ENCODE results near the gene HS6ST1.
"Not testable (repeated sequence)": the region's sequence is repeated elsewhere in the genome, so short reads cannot be mapped to it uniquely, and the experiment has no call there.

The HS6ST1 gene

DNA sequence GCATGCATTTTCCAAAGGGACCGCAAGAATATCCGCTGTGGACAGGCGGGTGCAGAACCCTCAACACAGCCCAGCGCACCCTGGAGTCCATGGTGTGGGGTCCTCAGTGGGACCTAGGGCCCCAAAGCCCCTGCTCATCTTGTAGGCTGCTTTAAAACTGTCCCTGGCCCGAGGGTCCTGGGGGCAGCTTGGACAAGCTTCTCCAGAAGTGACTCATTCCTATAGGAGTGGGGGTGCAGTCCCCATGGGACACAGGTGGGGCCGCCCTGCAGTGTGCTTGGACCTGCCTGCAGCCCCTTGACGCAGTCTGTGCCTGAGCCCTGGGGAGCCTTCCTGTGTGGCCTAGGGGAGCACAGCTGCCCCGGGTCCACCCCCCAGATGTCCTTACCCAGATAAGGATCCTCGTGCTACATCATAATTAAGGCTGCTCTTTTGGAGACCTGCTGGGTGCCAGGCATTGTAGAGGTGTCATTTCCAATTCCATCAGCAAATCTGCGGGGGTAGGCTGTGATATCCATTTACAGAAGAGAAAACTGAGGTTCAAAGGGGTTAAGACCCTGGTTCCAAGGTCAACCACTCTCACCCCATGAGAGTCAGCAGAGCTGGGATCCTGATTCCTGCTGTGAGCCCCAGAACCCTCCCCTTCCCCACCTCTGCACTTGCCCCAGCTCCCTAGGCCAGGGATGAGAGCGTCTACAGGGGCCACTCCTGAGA, 1.7 kb upstream of the HS6ST1 start:
- peaks cover 3% of the 10 kb centered on the region for H3K27me3 Mint-ChIP-seq
- no peaks in the 10 kb centered on the region for H3K9me3 Mint-ChIP-seq
- peak overlapping the region; percentile 26 for H3K4me3 Mint-ChIP-seq
- no peaks in the 10 kb centered on the region for H3K36me3 Mint-ChIP-seq (ENCODE audit: low read depth)
- H3K4me1 Mint-ChIP-seq (ENCODE audit: low read depth) = peaks cover 24% of the 10 kb centered on the region
- H3K27ac Mint-ChIP-seq = no peak overlapping the region

GRCh38 chr2:128319631-128320191, 1.0 kb upstream of the HS6ST1 start:
- no peaks in the 10 kb centered on the region for H3K9me3 Mint-ChIP-seq
- no peaks in the 10 kb centered on the region for H3K36me3 Mint-ChIP-seq (ENCODE audit: low read depth)
- H3K27ac Mint-ChIP-seq = no peak overlapping the region
- H3K4me3 Mint-ChIP-seq = peak overlapping the region; percentile 54
- H3K4me1 Mint-ChIP-seq (ENCODE audit: low read depth) = peaks cover 31% of the 10 kb centered on the region
- peaks cover 3% of the 10 kb centered on the region for H3K27me3 Mint-ChIP-seq

DNA sequence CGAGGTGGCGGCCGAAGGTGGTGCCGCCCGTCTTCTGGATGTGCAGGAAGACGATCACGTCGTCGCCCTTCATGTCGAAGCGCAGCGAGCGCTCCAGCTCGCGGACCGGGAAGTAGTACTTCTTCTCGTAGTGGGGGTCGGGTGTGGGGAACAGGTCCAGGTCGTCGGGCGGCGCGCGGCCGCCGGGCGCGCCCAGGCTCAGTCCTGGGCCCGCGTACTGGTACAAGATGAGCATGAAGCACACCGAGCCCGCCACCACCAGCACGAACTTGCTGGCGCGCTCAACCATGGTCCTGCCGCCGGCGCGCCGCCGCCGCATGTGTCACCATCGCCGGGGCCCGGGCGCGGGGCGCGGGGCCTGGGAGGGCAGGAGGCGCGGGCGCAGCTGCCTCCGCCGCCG, 423 bp downstream of the HS6ST1 start:
- not testable (repeated sequence) for H3K27me3 Mint-ChIP-seq

GRCh38 chr2:128317899-128318225, 806 bp downstream of the HS6ST1 start:
- Mint-ChIP-seq H3K4me3 (peak overlapping the region; percentile 86), H3K4me1 (ENCODE audit: low read depth) (peaks cover 49% of the 10 kb centered on the region)
- not testable (repeated sequence) for H3K36me3 Mint-ChIP-seq (ENCODE audit: low read depth); H3K9me3 Mint-ChIP-seq; H3K27me3 Mint-ChIP-seq; H3K27ac Mint-ChIP-seq

More for the DNA sequence above, 423 bp downstream of the HS6ST1 start:
- not testable (repeated sequence) for H3K9me3 Mint-ChIP-seq; H3K27ac Mint-ChIP-seq; H3K36me3 Mint-ChIP-seq (ENCODE audit: low read depth)
- Mint-ChIP-seq H3K4me3 (peak overlapping the region; percentile 71), H3K4me1 (ENCODE audit: low read depth) (peaks cover 45% of the 10 kb centered on the region)

DNA sequence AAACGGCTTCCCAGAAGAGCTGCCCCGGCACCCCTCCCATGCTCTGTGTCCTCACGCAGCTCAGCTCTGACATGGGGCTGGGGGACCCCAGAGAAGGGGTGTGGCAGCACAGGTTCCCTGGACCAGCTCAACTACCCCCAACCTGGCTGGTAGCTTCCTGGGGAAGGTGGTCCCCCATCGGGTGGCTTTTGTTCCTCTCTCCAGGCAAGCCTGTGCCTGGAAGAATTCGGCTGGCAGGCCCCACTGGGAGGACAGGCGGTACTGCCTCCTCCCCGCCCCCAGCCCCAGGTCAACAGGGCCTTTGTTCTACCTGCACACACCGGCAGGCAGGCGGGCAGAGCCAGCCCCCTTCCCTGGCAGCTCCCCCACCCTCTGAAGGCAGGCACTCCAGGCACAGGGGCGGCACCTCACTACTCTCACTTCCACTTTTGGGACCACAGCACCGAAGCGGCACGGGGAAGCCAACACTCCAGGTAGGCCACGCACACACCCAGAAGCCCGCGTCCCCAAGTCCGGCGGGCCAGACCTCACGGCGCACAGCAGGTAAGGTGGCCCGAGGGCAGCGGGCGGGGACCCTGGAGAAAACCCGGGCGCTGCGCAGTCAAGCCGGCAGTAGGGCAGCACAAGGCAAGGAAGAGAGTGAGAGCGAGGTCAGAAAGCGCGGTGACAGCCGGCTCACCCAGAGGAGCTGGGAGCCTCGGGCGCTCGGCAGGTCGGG, 1.3 kb downstream of the HS6ST1 start:
- Mint-ChIP-seq H3K4me3 (peak overlapping the region; percentile 86), H3K36me3 (ENCODE audit: low read depth) (peaks cover 5% of the 10 kb centered on the region), H3K9me3 (no peaks in the 10 kb centered on the region), H3K4me1 (ENCODE audit: low read depth) (peaks cover 51% of the 10 kb centered on the region), H3K27ac (peak overlapping the region; percentile 72), H3K27me3 (peaks cover 3% of the 10 kb centered on the region)

GRCh38 chr2:128316777-128317180, 1.9 kb downstream of the HS6ST1 start:
- Mint-ChIP-seq H3K9me3 (no peaks in the 10 kb centered on the region), H3K36me3 (ENCODE audit: low read depth) (peaks cover 5% of the 10 kb centered on the region), H3K4me3 (peak overlapping the region; percentile 86), H3K27me3 (peaks cover 3% of the 10 kb centered on the region), H3K4me1 (ENCODE audit: low read depth) (peaks cover 57% of the 10 kb centered on the region), H3K27ac (no peak overlapping the region)

- peaks cover 5% of the 10 kb centered on the region for H3K36me3 Mint-ChIP-seq (ENCODE audit: low read depth)
- H3K4me3 Mint-ChIP-seq = peak overlapping the region; percentile 86
- no peaks in the 10 kb centered on the region for H3K9me3 Mint-ChIP-seq
- H3K27ac Mint-ChIP-seq = no peak overlapping the region
- H3K27me3 Mint-ChIP-seq = peaks cover 3% of the 10 kb centered on the region
- H3K4me1 Mint-ChIP-seq (ENCODE audit: low read depth) = peaks cover 57% of the 10 kb centered on the region
Measured at GRCh38 chr2:128315829-128316776, 2.6 kb downstream of the HS6ST1 start.

GRCh38 chr2:128315122-128315828, 3.4 kb downstream of the HS6ST1 start:
- H3K36me3 Mint-ChIP-seq (ENCODE audit: low read depth) = peaks cover 5% of the 10 kb centered on the region
- no peak overlapping the region for H3K27ac Mint-ChIP-seq
- peaks cover 59% of the 10 kb centered on the region for H3K4me1 Mint-ChIP-seq (ENCODE audit: low read depth)
- H3K27me3 Mint-ChIP-seq = no peaks in the 10 kb centered on the region
- H3K9me3 Mint-ChIP-seq = no peaks in the 10 kb centered on the region
- peak overlapping the region; percentile 32 for H3K4me3 Mint-ChIP-seq

- Mint-ChIP-seq H3K27ac (no peak overlapping the region), H3K4me1 (ENCODE audit: low read depth) (peaks cover 59% of the 10 kb centered on the region), H3K27me3 (no peaks in the 10 kb centered on the region), H3K4me3 (no peak overlapping the region), H3K36me3 (ENCODE audit: low read depth) (peaks cover 5% of the 10 kb centered on the region), H3K9me3 (no peaks in the 10 kb centered on the region)
Measured at GRCh38 chr2:128314348-128315121, 4.1 kb downstream of the HS6ST1 start.

DNA sequence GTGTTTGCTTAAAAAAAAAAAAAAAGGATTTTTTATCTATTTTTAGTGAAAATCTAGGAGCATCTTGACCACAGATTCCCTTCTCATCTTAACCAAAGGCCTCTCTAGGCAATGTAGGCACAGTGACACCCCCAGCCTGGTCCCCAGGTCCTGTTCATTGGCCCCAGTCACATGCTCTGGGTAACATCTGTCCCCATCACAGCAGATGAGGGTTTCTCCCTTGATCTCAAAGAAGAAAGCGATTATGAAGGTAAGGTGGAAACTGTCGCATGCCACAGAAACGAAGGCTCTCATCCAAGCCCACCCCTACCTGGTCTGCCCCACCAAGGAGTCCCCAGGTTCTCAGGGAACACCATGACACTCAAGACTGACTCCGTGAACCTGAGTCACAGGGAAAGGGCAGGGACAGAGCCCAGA, 4.7 kb downstream of the HS6ST1 start:
- Mint-ChIP-seq H3K27ac (no peak overlapping the region), H3K9me3 (no peaks in the 10 kb centered on the region), H3K36me3 (ENCODE audit: low read depth) (peaks cover 5% of the 10 kb centered on the region), H3K4me3 (no peak overlapping the region), H3K27me3 (no peaks in the 10 kb centered on the region), H3K4me1 (ENCODE audit: low read depth) (peaks cover 59% of the 10 kb centered on the region)

DNA sequence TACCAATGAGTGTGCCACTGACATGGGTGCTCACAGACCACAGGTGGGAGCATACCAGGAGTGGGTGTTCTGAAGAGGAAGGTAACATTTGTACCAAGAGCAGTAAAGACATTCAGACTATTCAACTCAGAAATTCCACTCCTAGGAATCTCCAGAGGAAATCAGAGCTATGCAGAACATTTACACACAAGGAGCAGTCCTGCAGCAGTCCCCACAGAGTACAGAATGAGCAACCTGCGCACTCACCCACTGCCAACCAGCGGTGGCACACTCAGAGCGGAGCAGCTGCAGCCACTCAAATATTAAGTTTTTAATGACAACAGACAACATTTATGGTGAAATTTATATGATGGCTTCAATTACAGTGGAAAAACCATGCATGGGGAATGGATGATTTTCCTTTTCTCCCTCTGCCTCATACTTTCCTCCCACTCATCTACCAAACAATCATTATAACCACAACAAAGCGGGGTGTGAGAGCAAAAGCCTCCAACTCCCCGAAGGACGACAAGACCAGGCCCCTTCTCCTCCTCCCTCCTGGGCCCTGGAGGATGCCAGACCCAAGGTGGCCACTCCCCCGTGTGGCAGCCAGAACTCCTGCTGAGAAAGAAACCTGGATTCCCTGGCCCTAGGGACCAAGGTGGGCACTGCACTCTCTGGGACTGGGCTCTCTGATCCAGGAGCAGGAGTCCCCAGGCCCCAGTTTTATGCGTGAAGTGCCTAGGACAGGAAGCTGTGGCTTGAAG, 5.4 kb downstream of the HS6ST1 start:
- Mint-ChIP-seq H3K27ac (peak overlapping the region; percentile 41), H3K4me3 (no peak overlapping the region), H3K36me3 (ENCODE audit: low read depth) (peaks cover 5% of the 10 kb centered on the region), H3K9me3 (no peaks in the 10 kb centered on the region), H3K27me3 (no peaks in the 10 kb centered on the region), H3K4me1 (ENCODE audit: low read depth) (peaks cover 59% of the 10 kb centered on the region)

DNA sequence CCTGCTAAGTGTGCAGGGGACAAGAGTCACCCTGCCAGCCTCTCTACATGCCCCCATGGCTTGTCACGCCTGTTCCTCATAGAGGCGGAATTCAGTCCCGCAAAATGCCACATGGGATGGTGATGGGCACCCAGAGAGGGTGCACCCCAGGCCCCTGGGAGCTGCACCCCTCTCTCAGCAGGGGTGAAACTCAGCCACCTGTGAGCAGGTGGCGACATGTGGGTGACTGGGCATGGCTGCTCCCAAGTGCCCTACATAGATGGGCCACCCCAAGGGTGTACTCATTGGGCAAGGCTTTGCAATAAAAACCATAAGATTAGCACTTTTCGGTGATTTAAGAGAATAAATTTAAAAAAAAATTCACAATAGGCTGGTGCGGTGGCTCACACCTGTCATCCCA, 6.3 kb downstream of the HS6ST1 start:
- Mint-ChIP-seq H3K4me1 (ENCODE audit: low read depth) (peaks cover 59% of the 10 kb centered on the region), H3K27ac (no peak overlapping the region), H3K36me3 (ENCODE audit: low read depth) (peaks cover 5% of the 10 kb centered on the region), H3K27me3 (no peaks in the 10 kb centered on the region), H3K4me3 (no peak overlapping the region), H3K9me3 (no peaks in the 10 kb centered on the region)

- Mint-ChIP-seq H3K27ac (no peak overlapping the region), H3K9me3 (no peaks in the 10 kb centered on the region), H3K27me3 (no peaks in the 10 kb centered on the region), H3K4me3 (no peak overlapping the region), H3K36me3 (ENCODE audit: low read depth) (peaks cover 5% of the 10 kb centered on the region), H3K4me1 (ENCODE audit: low read depth) (peaks cover 57% of the 10 kb centered on the region)
Measured at GRCh38 chr2:128311755-128312341, 6.8 kb downstream of the HS6ST1 start.
